Neural cell (in vitro differentiated cells): ENCODE results near the gene NLRP5.

Experiments
- POLR2AphosphoS5 ChIP-seq: IDR thresholded peaks from 2 replicates; pipeline ENCODE4 v1.6.1; 2012
- TF ChIP-seq, protein P1 (sequence below): fragments of 450-650 bp; IDR thresholded peaks from 2 replicates; pipeline ENCODE4 v1.5.1; 2014; ENCODE audit warnings: antibody characterized with exemption, mild to moderate bottlenecking, moderate library complexity; ENCODE audit not compliant: poor library complexity, severe bottlenecking

DNA sequence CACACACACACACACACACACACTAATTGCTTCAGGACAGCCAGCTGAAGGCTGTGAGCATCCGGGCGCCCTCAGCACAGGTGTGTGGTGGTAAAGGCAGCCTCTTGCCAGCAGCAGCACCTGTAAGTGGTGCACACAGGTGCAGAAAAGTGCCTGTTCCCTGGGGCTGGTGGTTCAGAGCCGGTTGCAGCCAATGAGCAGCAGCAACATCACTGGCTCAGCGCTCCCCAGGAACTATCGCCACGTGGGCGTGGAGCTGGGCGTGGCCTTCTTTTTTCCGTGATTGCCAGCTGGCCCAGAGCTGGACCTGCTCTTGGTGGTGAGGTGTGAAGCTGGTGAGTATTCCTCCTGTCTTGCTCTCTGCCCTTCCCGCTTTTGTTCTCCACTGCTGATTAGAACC, at the start of gene NLRP5:
- TF ChIP-seq, protein P1, sequence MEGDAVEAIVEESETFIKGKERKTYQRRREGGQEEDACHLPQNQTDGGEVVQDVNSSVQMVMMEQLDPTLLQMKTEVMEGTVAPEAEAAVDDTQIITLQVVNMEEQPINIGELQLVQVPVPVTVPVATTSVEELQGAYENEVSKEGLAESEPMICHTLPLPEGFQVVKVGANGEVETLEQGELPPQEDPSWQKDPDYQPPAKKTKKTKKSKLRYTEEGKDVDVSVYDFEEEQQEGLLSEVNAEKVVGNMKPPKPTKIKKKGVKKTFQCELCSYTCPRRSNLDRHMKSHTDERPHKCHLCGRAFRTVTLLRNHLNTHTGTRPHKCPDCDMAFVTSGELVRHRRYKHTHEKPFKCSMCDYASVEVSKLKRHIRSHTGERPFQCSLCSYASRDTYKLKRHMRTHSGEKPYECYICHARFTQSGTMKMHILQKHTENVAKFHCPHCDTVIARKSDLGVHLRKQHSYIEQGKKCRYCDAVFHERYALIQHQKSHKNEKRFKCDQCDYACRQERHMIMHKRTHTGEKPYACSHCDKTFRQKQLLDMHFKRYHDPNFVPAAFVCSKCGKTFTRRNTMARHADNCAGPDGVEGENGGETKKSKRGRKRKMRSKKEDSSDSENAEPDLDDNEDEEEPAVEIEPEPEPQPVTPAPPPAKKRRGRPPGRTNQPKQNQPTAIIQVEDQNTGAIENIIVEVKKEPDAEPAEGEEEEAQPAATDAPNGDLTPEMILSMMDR = no peak
- no peak for TF ChIP-seq POLR2AphosphoS5
